ENCODE results near the gene OSBPL8.

The OSBPL8 gene

DNA sequence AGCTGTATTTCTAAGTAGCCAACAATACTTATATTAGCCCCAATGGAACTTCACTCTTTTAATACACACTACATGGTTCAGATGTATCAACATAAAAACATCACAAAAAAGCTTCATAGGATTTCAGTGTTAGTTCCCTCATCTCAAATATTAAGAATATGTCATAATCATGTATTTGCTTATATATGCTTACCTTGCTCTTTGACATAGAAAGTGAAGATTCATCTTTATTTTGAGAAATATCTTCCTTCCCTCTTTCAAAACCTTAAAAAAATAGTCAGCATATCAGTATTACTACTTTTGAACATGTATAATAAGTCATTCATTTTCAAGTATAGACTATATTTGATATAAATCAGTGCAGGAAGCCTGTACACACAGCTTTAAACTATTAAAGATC lies 149.2 kb downstream of the OSBPL8 start:
- no peak for TF ChIP-seq ZC3H10 (CRISPR knock-in tag; IDR thresholded peaks at IDR 0.05)
- TF ChIP-seq, protein P1, sequence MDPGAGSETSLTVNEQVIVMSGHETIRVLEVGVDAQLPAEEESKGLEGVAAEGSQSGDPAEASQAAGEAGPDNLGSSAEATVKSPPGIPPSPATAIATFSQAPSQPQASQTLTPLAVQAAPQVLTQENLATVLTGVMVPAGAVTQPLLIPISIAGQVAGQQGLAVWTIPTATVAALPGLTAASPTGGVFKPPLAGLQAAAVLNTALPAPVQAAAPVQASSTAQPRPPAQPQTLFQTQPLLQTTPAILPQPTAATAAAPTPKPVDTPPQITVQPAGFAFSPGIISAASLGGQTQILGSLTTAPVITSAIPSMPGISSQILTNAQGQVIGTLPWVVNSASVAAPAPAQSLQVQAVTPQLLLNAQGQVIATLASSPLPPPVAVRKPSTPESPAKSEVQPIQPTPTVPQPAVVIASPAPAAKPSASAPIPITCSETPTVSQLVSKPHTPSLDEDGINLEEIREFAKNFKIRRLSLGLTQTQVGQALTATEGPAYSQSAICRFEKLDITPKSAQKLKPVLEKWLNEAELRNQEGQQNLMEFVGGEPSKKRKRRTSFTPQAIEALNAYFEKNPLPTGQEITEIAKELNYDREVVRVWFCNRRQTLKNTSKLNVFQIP (CRISPR knock-in tag; IDR thresholded peaks at IDR 0.05; ENCODE audit: borderline replicate concordance, low read depth) = no peak
- TF ChIP-seq, protein P2, sequence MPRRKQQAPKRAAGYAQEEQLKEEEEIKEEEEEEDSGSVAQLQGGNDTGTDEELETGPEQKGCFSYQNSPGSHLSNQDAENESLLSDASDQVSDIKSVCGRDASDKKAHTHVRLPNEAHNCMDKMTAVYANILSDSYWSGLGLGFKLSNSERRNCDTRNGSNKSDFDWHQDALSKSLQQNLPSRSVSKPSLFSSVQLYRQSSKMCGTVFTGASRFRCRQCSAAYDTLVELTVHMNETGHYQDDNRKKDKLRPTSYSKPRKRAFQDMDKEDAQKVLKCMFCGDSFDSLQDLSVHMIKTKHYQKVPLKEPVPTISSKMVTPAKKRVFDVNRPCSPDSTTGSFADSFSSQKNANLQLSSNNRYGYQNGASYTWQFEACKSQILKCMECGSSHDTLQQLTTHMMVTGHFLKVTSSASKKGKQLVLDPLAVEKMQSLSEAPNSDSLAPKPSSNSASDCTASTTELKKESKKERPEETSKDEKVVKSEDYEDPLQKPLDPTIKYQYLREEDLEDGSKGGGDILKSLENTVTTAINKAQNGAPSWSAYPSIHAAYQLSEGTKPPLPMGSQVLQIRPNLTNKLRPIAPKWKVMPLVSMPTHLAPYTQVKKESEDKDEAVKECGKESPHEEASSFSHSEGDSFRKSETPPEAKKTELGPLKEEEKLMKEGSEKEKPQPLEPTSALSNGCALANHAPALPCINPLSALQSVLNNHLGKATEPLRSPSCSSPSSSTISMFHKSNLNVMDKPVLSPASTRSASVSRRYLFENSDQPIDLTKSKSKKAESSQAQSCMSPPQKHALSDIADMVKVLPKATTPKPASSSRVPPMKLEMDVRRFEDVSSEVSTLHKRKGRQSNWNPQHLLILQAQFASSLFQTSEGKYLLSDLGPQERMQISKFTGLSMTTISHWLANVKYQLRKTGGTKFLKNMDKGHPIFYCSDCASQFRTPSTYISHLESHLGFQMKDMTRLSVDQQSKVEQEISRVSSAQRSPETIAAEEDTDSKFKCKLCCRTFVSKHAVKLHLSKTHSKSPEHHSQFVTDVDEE (CRISPR knock-in tag; IDR thresholded peaks at IDR 0.05) = no peak
- ATAC-seq = no peak

DNA sequence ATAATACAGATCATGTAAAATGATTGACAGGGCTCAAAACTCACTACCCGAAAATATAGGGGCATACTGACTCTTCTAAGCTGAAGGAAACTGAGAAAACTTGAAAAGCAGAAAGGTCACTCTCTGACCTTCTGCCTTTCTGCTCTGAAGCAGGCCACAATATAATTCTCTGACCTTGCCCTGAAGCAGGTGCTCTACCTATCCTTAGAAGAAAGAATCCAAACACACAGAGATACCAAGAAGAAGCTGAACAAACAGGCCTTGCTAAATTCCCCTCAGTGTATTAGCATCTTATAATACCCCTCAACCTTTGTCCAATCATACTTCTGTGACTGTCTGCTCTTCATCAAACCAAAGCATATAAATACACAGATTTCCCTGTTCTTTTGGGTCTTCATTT lies 150.5 kb downstream of the OSBPL8 start:
- TF ChIP-seq, protein P3, sequence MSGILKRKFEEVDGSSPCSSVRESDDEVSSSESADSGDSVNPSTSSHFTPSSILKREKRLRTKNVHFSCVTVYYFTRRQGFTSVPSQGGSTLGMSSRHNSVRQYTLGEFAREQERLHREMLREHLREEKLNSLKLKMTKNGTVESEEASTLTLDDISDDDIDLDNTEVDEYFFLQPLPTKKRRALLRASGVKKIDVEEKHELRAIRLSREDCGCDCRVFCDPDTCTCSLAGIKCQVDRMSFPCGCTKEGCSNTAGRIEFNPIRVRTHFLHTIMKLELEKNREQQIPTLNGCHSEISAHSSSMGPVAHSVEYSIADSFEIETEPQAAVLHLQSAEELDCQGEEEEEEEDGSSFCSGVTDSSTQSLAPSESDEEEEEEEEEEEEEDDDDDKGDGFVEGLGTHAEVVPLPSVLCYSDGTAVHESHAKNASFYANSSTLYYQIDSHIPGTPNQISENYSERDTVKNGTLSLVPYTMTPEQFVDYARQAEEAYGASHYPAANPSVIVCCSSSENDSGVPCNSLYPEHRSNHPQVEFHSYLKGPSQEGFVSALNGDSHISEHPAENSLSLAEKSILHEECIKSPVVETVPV (CRISPR knock-in tag; IDR thresholded peaks at IDR 0.05) = no peak
- no peak for TF ChIP-seq BACH2 (CRISPR knock-in tag; IDR thresholded peaks at IDR 0.05; ENCODE audit: borderline replicate concordance)
- no peak for TF ChIP-seq ZNF565 (CRISPR knock-in tag; conservative IDR thresholded peaks at IDR 0.05; ENCODE audit: low read depth)
- TF ChIP-seq ZC3H10 (CRISPR knock-in tag; IDR thresholded peaks at IDR 0.05) = no peak
- TF ChIP-seq ESRRG (CRISPR knock-in tag; IDR thresholded peaks at IDR 0.05) = no peak
- TF ChIP-seq RARB (CRISPR knock-in tag; IDR thresholded peaks at IDR 0.05) = no peak
- no peak for TF ChIP-seq ZNF8 (CRISPR knock-in tag; IDR thresholded peaks at IDR 0.05)
- TF ChIP-seq TCF4 (CRISPR knock-in tag; IDR thresholded peaks at IDR 0.05; ENCODE audit: borderline replicate concordance) = no peak
- TF ChIP-seq GLIS3 (CRISPR knock-in tag; IDR thresholded peaks at IDR 0.05) = no peak
- no peak for ATAC-seq

DNA sequence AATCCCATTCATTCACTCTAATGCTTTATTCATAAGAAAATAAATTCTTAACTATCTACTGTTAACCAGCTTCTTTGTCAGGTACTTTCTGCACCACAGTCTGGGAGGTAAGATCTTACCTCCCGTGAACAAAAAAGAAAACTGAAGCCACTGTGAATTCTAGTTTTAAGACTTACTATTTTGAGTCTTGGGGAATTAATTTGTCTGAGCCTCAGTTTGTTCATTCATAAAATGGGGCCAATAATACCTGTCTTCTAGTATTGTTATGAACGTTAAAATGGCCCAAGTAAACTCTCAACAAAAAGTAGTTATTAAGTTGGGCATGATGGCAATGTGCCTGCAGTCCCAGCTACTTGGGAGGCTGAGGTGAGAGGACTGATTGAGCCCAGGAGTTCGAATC lies 151.9 kb downstream of the OSBPL8 start:
- ATAC-seq = no peak
- TF ChIP-seq, protein P3 (CRISPR knock-in tag; IDR thresholded peaks at IDR 0.05) = no peak
- TF ChIP-seq OSR1 (CRISPR knock-in tag; IDR thresholded peaks at IDR 0.05) (no peak), ZNF70 (CRISPR knock-in tag; IDR thresholded peaks at IDR 0.05) (no peak), ARNTL (CRISPR knock-in tag; IDR thresholded peaks at IDR 0.05; ENCODE audit: borderline replicate concordance, low read depth) (no peak), TOX (CRISPR knock-in tag; IDR thresholded peaks at IDR 0.05; ENCODE audit: borderline replicate concordance) (no peak), CSDC2 (CRISPR knock-in tag; IDR thresholded peaks at IDR 0.05) (no peak)

DNA sequence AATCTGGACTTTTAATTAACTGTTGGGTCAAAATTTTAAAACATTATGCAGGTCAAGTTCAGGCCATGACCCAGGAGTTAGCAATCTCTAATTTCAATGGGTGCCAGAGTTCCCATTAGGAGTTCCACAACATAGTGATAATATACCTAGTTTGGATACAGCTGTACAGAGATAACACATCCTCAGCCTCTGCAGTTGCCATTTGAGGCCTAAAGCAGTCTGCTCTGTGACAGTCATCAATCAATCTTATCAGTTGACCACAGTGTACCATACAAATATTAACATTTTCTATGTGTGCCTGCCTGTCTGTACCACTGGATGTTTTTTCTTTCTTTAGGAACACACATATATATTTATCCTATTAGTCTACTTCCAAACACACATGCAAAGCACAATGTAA lies 157.3 kb downstream of the OSBPL8 start:
- TF ChIP-seq, protein P2 (CRISPR knock-in tag; IDR thresholded peaks at IDR 0.05) = peak; percentile 91; the same call in 1 of the 2 replicates
- TF ChIP-seq TOX (CRISPR knock-in tag; IDR thresholded peaks at IDR 0.05; ENCODE audit: borderline replicate concordance) = no peak
- peak; percentile 45; the same call in 1 of the 2 replicates for TF ChIP-seq TCF4 (CRISPR knock-in tag; IDR thresholded peaks at IDR 0.05; ENCODE audit: borderline replicate concordance)
- TF ChIP-seq ZFP30 (CRISPR knock-in tag; IDR thresholded peaks at IDR 0.05) = no peak
- ATAC-seq = no peak
